ENCODE data around the gene LCNL1.

DNA sequence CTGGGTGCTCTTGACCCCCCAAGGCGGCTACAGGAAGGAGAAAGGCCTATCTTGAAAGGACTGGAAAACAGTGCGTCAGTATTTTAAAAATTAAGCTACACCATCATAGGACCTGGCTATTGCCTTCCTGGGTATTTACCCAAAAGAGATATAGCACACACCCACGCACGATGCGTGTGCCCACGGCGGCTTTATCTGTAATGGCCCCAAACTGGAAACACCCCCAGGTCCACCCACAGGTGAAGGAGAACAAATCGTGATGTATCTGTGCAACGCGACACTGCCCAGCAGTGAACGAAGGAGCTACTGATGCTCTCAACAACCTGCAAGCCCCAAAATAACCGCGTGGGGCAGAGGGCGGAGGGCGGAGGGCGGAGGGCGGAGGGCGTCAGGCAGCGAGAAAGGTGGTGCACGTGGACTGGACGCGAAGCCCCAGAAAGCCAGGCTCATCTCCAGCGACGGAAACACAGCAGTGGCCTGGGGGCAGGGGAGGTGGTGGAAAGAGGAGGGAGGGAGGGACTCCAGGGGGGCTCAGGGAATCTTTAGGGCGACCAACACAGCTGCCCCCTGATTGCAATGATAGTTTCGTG is 17.9 kb upstream of the LCNL1 start:
- no peak for TF ChIP-seq CTCF (IDR thresholded peaks at IDR 0.05)
- no peak for TF ChIP-seq POLR2A (IDR thresholded peaks at IDR 0.05)
- no peak for TF ChIP-seq POLR2AphosphoS5 (IDR thresholded peaks at IDR 0.05)

All from prostate gland (tissue), 2 donors.